HEK293 (cell line): ENCODE data around the gene MYLK4.

Experiments
- CTCF ChIA-PET: fragments of 350-600 bp; formaldehyde crosslinking; extraction: SDS; loops from one replicate; lab custom pipeline; 2021; ENCODE audit warnings: antibody characterized with exemption; lab: Yijun Ruan, JAX
- POLR2A ChIA-PET: fragments of 300-600 bp; formaldehyde crosslinking; extraction: SDS; loops from one replicate; lab custom pipeline; 2020; ENCODE audit warnings: antibody characterized with exemption, inconsistent platforms; lab: Yijun Ruan, JAX
- H3K27ac ChIP-seq: fragments of 200-500 bp; sonication (Bioruptor generic); 2 replicates; pipeline ENCODE4 v1.5.1; 2014; ENCODE audit warnings: low read depth, low read length, control low read depth, inconsistent platforms; ENCODE audit errors: extremely low read depth
- H3K36me3 ChIP-seq, 2 experiments: fragments of 200-500 bp in 1 of 2; sonication (Bioruptor generic) in 1 of 2; 1 replicate in 1 of 2; 2 replicates in 1 of 2; pipeline ENCODE4 v1.5.1; 2014 to 2017; ENCODE audit warnings: inconsistent platforms in 2 of 2, low read length in 2 of 2; ENCODE audit not compliant: control insufficient read depth in 2 of 2, insufficient read depth in 1 of 2
- H3K4me1 ChIP-seq: fragments of 200-500 bp; sonication (Bioruptor generic); 2 replicates; pipeline ENCODE4 v1.5.1; 2014; ENCODE audit warnings: mild to moderate bottlenecking, low read length, inconsistent platforms; ENCODE audit not compliant: control insufficient read depth, insufficient read depth
- H3K4me3 ChIP-seq: 2 replicates; pipeline ENCODE4 v1.5.1; 2011; ENCODE audit warnings: low read depth, mild to moderate bottlenecking, control low read depth, low read length, moderate library complexity
- H3K9me3 ChIP-seq: fragments of 200-500 bp; sonication (Bioruptor generic); 2 replicates; pipeline ENCODE4 v1.5.1; 2014; ENCODE audit warnings: low read depth, low read length, inconsistent platforms; ENCODE audit not compliant: control insufficient read depth, insufficient read depth
- BCL11B ChIP-seq: fragments of 450-650 bp; formaldehyde crosslinking; IDR thresholded peaks from 2 replicates; pipeline ENCODE4 v1.5.1; 2016; ENCODE audit warnings: low read depth, missing biosample characterization, missing genetic modification characterization
- GLI2 ChIP-seq: fragments of 450-650 bp; formaldehyde crosslinking; IDR thresholded peaks from 2 replicates; pipeline ENCODE4; 2017; ENCODE audit warnings: missing biosample characterization, missing genetic modification characterization, low read depth, borderline replicate concordance
- KLF10 ChIP-seq: fragments of 450-650 bp; IDR thresholded peaks from 2 replicates; pipeline ENCODE4 v1.5.1; 2018; ENCODE audit warnings: missing biosample characterization, mild to moderate bottlenecking, missing genetic modification characterization
- SCRT2 ChIP-seq: fragments of 450-650 bp; formaldehyde crosslinking; IDR thresholded peaks from 2 replicates; pipeline ENCODE4 v1.5.1; 2016; ENCODE audit warnings: missing biosample characterization, missing genetic modification characterization
- SETDB1 ChIP-seq: IDR thresholded peaks from one replicate; pipeline ENCODE4 v1.6.1; 2017; ENCODE audit warnings: mild to moderate bottlenecking, low read length, moderate library complexity, mixed read lengths; ENCODE audit not compliant: insufficient read length
- ZBTB49 ChIP-seq: fragments of 450-650 bp; formaldehyde crosslinking; IDR thresholded peaks from 2 replicates; pipeline ENCODE4 v1.5.1; 2016; ENCODE audit warnings: missing biosample characterization, missing genetic modification characterization, low read depth
- ZIC2 ChIP-seq: fragments of 450-650 bp; formaldehyde crosslinking; IDR thresholded peaks from 2 replicates; pipeline ENCODE4 v1.5.1; 2016; ENCODE audit warnings: missing biosample characterization, missing genetic modification characterization
- ZNF10 ChIP-seq: fragments of 450-650 bp; formaldehyde crosslinking; IDR thresholded peaks from 2 replicates; pipeline ENCODE4 v1.5.1; 2017; ENCODE audit warnings: missing biosample characterization, missing genetic modification characterization
- ZNF16 ChIP-seq: fragments of 450-650 bp; formaldehyde crosslinking; IDR thresholded peaks from 2 replicates; pipeline ENCODE4 v1.5.1; 2016; ENCODE audit warnings: low read depth, missing biosample characterization, missing genetic modification characterization
- ZNF184 ChIP-seq: fragments of 450-650 bp; IDR thresholded peaks from 2 replicates; pipeline ENCODE4 v1.5.1; 2018; ENCODE audit warnings: missing biosample characterization, mild to moderate bottlenecking, missing genetic modification characterization
- ZNF221 ChIP-seq: fragments of 450-650 bp; formaldehyde crosslinking; IDR thresholded peaks from 2 replicates; pipeline ENCODE4 v1.5.1; 2017; ENCODE audit warnings: missing biosample characterization, missing genetic modification characterization, borderline replicate concordance
- ZNF24 ChIP-seq: fragments of 450-650 bp; formaldehyde crosslinking; IDR thresholded peaks from 2 replicates; pipeline ENCODE4 v1.5.1; 2016; ENCODE audit warnings: missing biosample characterization, missing genetic modification characterization
- ZNF324 ChIP-seq: fragments of 450-650 bp; formaldehyde crosslinking; IDR thresholded peaks from 2 replicates; pipeline ENCODE4 v1.5.1; 2016; ENCODE audit warnings: missing biosample characterization, missing genetic modification characterization
- ZNF335 ChIP-seq: fragments of 450-650 bp; formaldehyde crosslinking; conservative IDR thresholded peaks from 2 replicates; pipeline ENCODE4 v1.5.1; 2016; ENCODE audit warnings: missing biosample characterization, missing genetic modification characterization
- ZNF426 ChIP-seq: fragments of 450-650 bp; formaldehyde crosslinking; IDR thresholded peaks from 2 replicates; pipeline ENCODE4 v1.5.1; 2017; ENCODE audit warnings: missing biosample characterization, missing genetic modification characterization, mild to moderate bottlenecking, inconsistent platforms, moderate library complexity
- ZNF433 ChIP-seq: fragments of 450-650 bp; formaldehyde crosslinking; IDR thresholded peaks from 2 replicates; pipeline ENCODE4 v1.5.1; 2016; ENCODE audit warnings: missing biosample characterization, missing genetic modification characterization, low read depth
- ZNF514 ChIP-seq: fragments of 450-650 bp; formaldehyde crosslinking; IDR thresholded peaks from 2 replicates; pipeline ENCODE4 v1.5.1; 2016; ENCODE audit warnings: missing biosample characterization, missing genetic modification characterization
- ZNF518A ChIP-seq: fragments of 450-650 bp; formaldehyde crosslinking; conservative IDR thresholded peaks from 2 replicates; pipeline ENCODE4 v1.5.1; 2016; ENCODE audit warnings: low read depth, missing biosample characterization, missing genetic modification characterization
- ZNF521 ChIP-seq: fragments of 450-650 bp; formaldehyde crosslinking; IDR thresholded peaks from 2 replicates; pipeline ENCODE4 v1.5.1; 2017; ENCODE audit warnings: missing biosample characterization, mild to moderate bottlenecking, missing genetic modification characterization
- ZNF544 ChIP-seq: fragments of 450-650 bp; formaldehyde crosslinking; IDR thresholded peaks from 2 replicates; pipeline ENCODE4 v1.5.0; 2017; ENCODE audit warnings: missing biosample characterization, missing genetic modification characterization
- ZNF585B ChIP-seq: fragments of 450-650 bp; formaldehyde crosslinking; IDR thresholded peaks from 2 replicates; pipeline ENCODE4 v1.5.1; 2016; ENCODE audit warnings: missing biosample characterization, missing genetic modification characterization
- ZNF792 ChIP-seq: fragments of 450-650 bp; formaldehyde crosslinking; IDR thresholded peaks from 2 replicates; pipeline ENCODE4 v1.5.1; 2016; ENCODE audit warnings: missing biosample characterization, missing genetic modification characterization
- ZNF843 ChIP-seq: fragments of 450-650 bp; formaldehyde crosslinking; IDR thresholded peaks from 2 replicates; pipeline ENCODE4 v1.5.1; 2016; ENCODE audit warnings: missing biosample characterization, missing genetic modification characterization
- TF ChIP-seq, protein P1 (sequence below): fragments of 450-650 bp; formaldehyde crosslinking; IDR thresholded peaks from 2 replicates; pipeline ENCODE4 v1.5.1; 2017; ENCODE audit warnings: missing biosample characterization, missing genetic modification characterization
- TF ChIP-seq, protein P2 (sequence below): fragments of 450-650 bp; formaldehyde crosslinking; IDR thresholded peaks from 2 replicates; pipeline ENCODE4 v1.5.1; 2017; ENCODE audit warnings: missing biosample characterization, missing genetic modification characterization

Gene MYLK4

DNA sequence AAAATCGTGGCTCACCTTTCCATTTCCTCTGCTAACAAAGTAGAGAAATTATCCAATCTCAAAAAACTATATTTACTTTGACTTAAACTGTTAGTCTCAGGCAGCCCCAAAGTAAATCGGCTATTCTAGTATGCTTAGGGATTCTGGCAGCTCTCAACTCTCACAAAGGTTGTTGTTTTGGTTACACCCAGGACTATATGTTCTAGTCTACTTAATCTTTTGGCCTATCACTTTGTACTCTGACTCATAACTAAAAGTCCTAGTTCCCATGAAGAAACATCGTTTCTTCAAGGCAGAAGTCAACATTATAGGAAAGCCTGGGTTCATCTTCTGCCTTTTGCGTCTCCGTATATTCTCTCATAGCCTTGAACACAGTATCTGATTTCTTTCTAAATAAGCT is 42.3 kb downstream of the MYLK4 start:
- POLR2A ChIA-PET, result no interaction called here
- no peak overlapping the region for H3K27ac ChIP-seq
- CTCF ChIA-PET, result no interaction called here
- no peaks in the 10 kb centered on the region for H3K4me1 ChIP-seq
- H3K36me3 ChIP-seq, result no peaks in the 10 kb centered on the region
- H3K4me3 ChIP-seq, result no peak overlapping the region
- H3K9me3 ChIP-seq, result no peaks in the 10 kb centered on the region
- TF ChIP-seq GLI2 (tag by site-specific recombination), result no peak
- no peak for TF ChIP-seq ZNF221

DNA sequence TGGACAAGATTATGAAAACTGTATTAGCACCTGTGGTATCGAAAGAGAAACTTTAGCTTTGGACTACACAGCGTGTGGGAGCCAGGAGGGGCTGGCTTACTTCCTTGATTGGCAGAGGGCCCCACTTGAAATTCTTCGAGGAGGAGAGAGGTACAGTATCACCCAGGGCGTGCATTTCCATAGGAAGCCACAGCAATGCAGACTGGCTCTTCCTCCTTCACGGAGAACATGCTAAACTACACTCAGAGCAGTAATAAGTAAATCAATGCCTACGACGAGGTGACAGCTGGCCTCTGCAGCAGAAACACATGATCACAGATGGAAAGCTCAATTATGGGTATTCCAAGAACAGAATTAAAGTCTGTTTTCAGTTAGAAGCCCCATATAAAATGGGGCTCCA is 44.2 kb downstream of the MYLK4 start:
- Histone ChIP-seq H3K4me3 (no peak overlapping the region), H3K27ac (no peak overlapping the region), H3K4me1 (no peaks in the 10 kb centered on the region), H3K9me3 (no peaks in the 10 kb centered on the region), H3K36me3 (no peaks in the 10 kb centered on the region)
- ChIA-PET POLR2A (no interaction called here), CTCF (interaction anchor here (0.6 to 3.4 kb wide), 3 partner anchors 10 to 1110 kb away, joined by 3 to 18 read pairs (median 5); partner anchors contain the start of gene MYLK4)
- TF ChIP-seq ZNF521 (tag by site-specific recombination) (no peak), ZNF184 (tag by site-specific recombination) (no peak), ZNF16 (tag by site-specific recombination) (no peak), ZNF585B (no peak), ZNF544 (tag by site-specific recombination) (no peak), ZNF24 (tag by site-specific recombination) (no peak), KLF10 (tag by site-specific recombination) (no peak), ZNF324 (tag by site-specific recombination) (no peak), ZNF792 (tag by site-specific recombination) (no peak), SCRT2 (no peak), ZNF10 (no peak), ZNF433 (tag by site-specific recombination) (no peak), ZNF514 (no peak), ZIC2 (no peak), BCL11B (tag by site-specific recombination) (no peak), ZNF426 (no peak), ZNF335 (no peak), SETDB1 (no peak)
- TF ChIP-seq, protein P1, sequence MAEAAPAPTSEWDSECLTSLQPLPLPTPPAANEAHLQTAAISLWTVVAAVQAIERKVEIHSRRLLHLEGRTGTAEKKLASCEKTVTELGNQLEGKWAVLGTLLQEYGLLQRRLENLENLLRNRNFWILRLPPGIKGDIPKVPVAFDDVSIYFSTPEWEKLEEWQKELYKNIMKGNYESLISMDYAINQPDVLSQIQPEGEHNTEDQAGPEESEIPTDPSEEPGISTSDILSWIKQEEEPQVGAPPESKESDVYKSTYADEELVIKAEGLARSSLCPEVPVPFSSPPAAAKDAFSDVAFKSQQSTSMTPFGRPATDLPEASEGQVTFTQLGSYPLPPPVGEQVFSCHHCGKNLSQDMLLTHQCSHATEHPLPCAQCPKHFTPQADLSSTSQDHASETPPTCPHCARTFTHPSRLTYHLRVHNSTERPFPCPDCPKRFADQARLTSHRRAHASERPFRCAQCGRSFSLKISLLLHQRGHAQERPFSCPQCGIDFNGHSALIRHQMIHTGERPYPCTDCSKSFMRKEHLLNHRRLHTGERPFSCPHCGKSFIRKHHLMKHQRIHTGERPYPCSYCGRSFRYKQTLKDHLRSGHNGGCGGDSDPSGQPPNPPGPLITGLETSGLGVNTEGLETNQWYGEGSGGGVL (tag by site-specific recombination), result no peak
- TF ChIP-seq, protein P2, sequence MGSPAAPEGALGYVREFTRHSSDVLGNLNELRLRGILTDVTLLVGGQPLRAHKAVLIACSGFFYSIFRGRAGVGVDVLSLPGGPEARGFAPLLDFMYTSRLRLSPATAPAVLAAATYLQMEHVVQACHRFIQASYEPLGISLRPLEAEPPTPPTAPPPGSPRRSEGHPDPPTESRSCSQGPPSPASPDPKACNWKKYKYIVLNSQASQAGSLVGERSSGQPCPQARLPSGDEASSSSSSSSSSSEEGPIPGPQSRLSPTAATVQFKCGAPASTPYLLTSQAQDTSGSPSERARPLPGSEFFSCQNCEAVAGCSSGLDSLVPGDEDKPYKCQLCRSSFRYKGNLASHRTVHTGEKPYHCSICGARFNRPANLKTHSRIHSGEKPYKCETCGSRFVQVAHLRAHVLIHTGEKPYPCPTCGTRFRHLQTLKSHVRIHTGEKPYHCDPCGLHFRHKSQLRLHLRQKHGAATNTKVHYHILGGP (tag by site-specific recombination), result no peak

DNA sequence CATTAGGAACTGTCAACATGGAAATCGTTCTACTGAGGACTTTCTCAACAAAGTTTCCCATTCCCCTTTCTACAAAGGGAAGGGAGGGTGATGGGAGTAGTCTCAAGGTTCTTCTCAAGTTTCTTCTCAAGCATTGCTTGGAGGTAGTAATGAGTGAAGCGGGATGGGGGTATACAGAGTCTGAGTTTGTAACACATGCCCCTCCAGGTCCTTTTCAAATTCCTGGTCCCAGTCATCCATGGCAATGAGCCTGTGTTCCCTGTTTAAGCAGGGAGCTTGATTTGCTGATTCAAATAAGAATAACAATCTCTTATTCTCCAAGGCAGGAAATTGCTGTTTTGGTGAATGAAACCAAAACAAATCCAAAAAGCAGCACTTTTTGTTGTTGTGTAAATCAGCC is 45.5 kb downstream of the MYLK4 start:
- Histone ChIP-seq H3K9me3 (no peaks in the 10 kb centered on the region), H3K27ac (no peak overlapping the region), H3K4me3 (no peak overlapping the region), H3K4me1 (no peaks in the 10 kb centered on the region), H3K36me3 (no peaks in the 10 kb centered on the region)
- POLR2A ChIA-PET, result no interaction called here
- CTCF ChIA-PET, result interaction anchor here (0.6 to 3.4 kb wide), 5 partner anchors 18 to 1110 kb away, joined by 3 to 18 read pairs (median 4); partner anchors contain the start of gene MYLK4
- TF ChIP-seq ZNF518A (no peak), ZBTB49 (tag by site-specific recombination) (no peak), ZNF843 (tag by site-specific recombination) (no peak)
